Urinary bladder (tissue), 4 donors: ENCODE data around the gene FOXP4. TPM values are rescaled to one million over a fixed set of nuclear protein-coding genes. Genes with fewer than 3 reads are reported as not detected.

Source experiments
- DNase-seq: peaks from one replicate; pipeline ENCODE4 v3.0.0-alpha.2; 2015; ENCODE audit errors: extremely low spot score
- H3K27ac ChIP-seq: one replicate; pipeline ENCODE4 v1.5.1; 2013; ENCODE audit warnings: low read depth, mild to moderate bottlenecking, moderate library complexity
- H3K36me3 ChIP-seq: one replicate; pipeline ENCODE4 v1.6.1; 2013; ENCODE audit warnings: mild to moderate bottlenecking, moderate library complexity; ENCODE audit not compliant: insufficient read depth
- H3K4me1 ChIP-seq: one replicate; pipeline ENCODE4 v1.6.1; 2013; ENCODE audit warnings: mild to moderate bottlenecking, moderate library complexity; ENCODE audit not compliant: insufficient read depth
- H3K4me3 ChIP-seq: one replicate; pipeline ENCODE4 v1.5.1; 2013; ENCODE audit warnings: low read depth, low read length
- WGBS: extraction: QIAGEN DNeasy Blood & Tissue Kit; methylation state at CpG from one replicate; pipeline ENCODE4 v1.1.7; 2013; 5-methylcytosine and 5-hydroxymethylcytosine counted together
- polyA plus RNA-seq: library from polyadenylated mRNA; stranded (reverse); fragments of 200-250 nt; gene quantifications from one replicate; pipeline ENCODE4 v1.2.3, GENCODE V29; 2013
- total RNA-seq: library from RNA; depleted of rRNA; stranded (reverse); fragments of >200 nt; gene quantifications from one replicate; pipeline ENCODE4 v1.2.3, GENCODE V29; 2014
- donor health status: healthy with polysubstance abuse.
- donor health status: healthy.

Gene FOXP4
- total and polyA plus RNA-seq, 2 donors = 1.6 to 18.0 TPM

- H3K36me3 ChIP-seq = no peaks in the 10 kb centered on the region
- DNase-seq = no peak
- WGBS = 39% methylated on average over 3 of the region's 3 CpGs
- no peaks in the 10 kb centered on the region for H3K4me1 ChIP-seq
- H3K4me3 ChIP-seq = no peak overlapping the region
- H3K27ac ChIP-seq = no peak overlapping the region
Observed at GRCh38 chr6:41622206-41622988, 76.2 kb downstream of the FOXP4 start.

DNA sequence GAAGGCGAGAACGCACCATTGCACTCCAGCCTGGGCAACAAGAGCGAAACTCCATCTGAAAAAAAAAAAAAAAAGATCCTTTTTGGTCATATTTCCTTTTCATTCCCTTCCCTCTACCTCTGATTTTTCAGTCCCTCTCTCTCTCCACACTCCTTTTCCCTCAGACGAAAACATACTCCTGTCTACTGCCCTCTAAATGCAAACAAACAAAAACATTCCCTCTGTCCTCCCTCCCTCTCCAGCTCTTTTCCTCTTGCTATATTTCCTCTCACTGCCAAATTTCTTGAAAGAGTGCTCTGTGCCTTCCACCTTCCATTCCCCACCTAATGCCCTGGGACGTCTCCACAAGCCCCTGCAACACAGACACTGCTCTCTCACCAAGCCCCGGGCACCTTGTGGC is 77.1 kb downstream of the FOXP4 start:
- WGBS = 88% methylated on average over 6 of the region's 6 CpGs
- no peaks in the 10 kb centered on the region for H3K4me1 ChIP-seq

GRCh38 chr6:41624621-41625380 is 78.6 kb downstream of the FOXP4 start:
- no peak overlapping the region for H3K27ac ChIP-seq
- no peak for DNase-seq
- WGBS = 79% methylated on average over 18 of the region's 18 CpGs
- H3K4me3 ChIP-seq = no peak overlapping the region
- no peaks in the 10 kb centered on the region for H3K36me3 ChIP-seq
- H3K4me1 ChIP-seq = no peaks in the 10 kb centered on the region

More for the DNA sequence above, 77.1 kb downstream of the FOXP4 start:
- Histone ChIP-seq H3K27ac (no peak overlapping the region), H3K36me3 (no peaks in the 10 kb centered on the region), H3K4me3 (no peak overlapping the region)
- DNase-seq = no peak

DNA sequence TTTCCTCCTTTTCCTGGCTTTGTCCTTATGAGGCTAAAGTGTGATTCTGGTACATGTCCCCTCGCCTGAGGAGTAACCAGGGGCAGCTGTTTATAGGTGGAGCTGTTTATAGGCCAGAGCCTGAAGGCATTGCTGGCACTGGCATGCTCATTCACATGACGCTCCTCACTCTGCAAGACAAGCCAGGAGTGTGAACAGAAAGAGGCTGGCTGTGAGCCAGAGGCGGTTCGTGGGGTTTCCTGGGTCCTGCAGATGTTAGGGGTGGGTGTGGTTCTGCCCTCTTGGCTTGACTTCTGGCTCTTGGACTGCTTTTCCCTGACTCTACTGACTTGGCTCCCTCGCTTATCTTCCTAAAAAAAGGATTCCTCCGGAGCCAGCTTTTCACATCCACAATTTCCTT is 79.3 kb downstream of the FOXP4 start:
- Histone ChIP-seq H3K36me3 (no peaks in the 10 kb centered on the region), H3K27ac (no peak overlapping the region), H3K4me3 (no peak overlapping the region), H3K4me1 (no peaks in the 10 kb centered on the region)
- no peak for DNase-seq
- WGBS = 27% methylated on average over 6 of the region's 6 CpGs

- Histone ChIP-seq H3K27ac (no peak overlapping the region), H3K36me3 (no peaks in the 10 kb centered on the region), H3K4me1 (no peaks in the 10 kb centered on the region), H3K4me3 (no peak overlapping the region)
- no peak for DNase-seq
- 94% methylated on average over 4 of the region's 4 CpGs for WGBS
Observed at GRCh38 chr6:41626022-41626421, 79.8 kb downstream of the FOXP4 start.

DNA sequence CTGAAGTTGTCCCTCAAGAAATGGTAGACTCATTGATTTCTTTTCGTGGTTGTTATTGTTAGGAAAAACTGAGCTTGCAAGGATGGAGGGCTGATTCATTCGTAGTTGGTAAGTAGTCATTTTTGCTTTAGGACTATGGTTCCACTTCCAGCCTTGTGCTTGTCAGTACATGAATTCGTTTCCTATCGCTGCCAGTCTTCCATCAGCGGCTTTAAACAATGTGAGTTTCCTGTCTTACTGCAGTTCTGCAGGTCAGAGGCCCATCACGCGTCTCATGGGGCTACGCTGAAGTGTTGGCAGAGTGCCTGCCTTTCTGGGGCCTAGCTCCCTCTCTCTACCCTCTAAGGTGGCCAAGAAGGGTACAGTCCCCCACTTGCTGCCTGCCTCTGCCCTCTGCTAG is 80.7 kb downstream of the FOXP4 start:
- H3K4me1 ChIP-seq = no peaks in the 10 kb centered on the region
- H3K4me3 ChIP-seq = no peak overlapping the region
- H3K27ac ChIP-seq = no peak overlapping the region
- WGBS = 63% methylated on average over 8 of the region's 8 CpGs
- no peaks in the 10 kb centered on the region for H3K36me3 ChIP-seq
- DNase-seq = no peak

GRCh38 chr6:41629128-41629527 is 82.9 kb downstream of the FOXP4 start:
- H3K36me3 ChIP-seq = no peaks in the 10 kb centered on the region
- WGBS = 99% methylated on average over 2 of the region's 2 CpGs
- H3K27ac ChIP-seq = no peak overlapping the region
- DNase-seq = no peak
- H3K4me3 ChIP-seq = no peak overlapping the region
- H3K4me1 ChIP-seq = no peaks in the 10 kb centered on the region

GRCh38 chr6:41630069-41630468 is 83.9 kb downstream of the FOXP4 start:
- 87% methylated on average over 6 of the region's 6 CpGs for WGBS
- no peak for DNase-seq
- no peak overlapping the region for H3K27ac ChIP-seq
- no peak overlapping the region for H3K4me3 ChIP-seq
- H3K4me1 ChIP-seq = no peaks in the 10 kb centered on the region
- H3K36me3 ChIP-seq = no peaks in the 10 kb centered on the region

- 89% methylated on average over 8 of the region's 8 CpGs for WGBS
- H3K4me3 ChIP-seq = no peak overlapping the region
- H3K36me3 ChIP-seq = no peaks in the 10 kb centered on the region
- no peak for DNase-seq
- no peaks in the 10 kb centered on the region for H3K4me1 ChIP-seq
- no peak overlapping the region for H3K27ac ChIP-seq
Observed at GRCh38 chr6:41630946-41631345, 84.8 kb downstream of the FOXP4 start.

GRCh38 chr6:41633056-41633634 is 87.0 kb downstream of the FOXP4 start:
- 71% methylated on average over 2 of the region's 2 CpGs for WGBS

GRCh38 chr6:41634657-41635056 is 88.5 kb downstream of the FOXP4 start:
- no peak overlapping the region for H3K4me3 ChIP-seq
- 28% methylated on average over 4 of the region's 4 CpGs for WGBS
- no peak for DNase-seq
- H3K4me1 ChIP-seq = no peaks in the 10 kb centered on the region
- no peaks in the 10 kb centered on the region for H3K36me3 ChIP-seq
- H3K27ac ChIP-seq = no peak overlapping the region

More at GRCh38 chr6:41633056-41633634, 87.0 kb downstream of the FOXP4 start:
- H3K27ac ChIP-seq = no peak overlapping the region
- DNase-seq = no peak
- no peaks in the 10 kb centered on the region for H3K4me1 ChIP-seq
- no peak overlapping the region for H3K4me3 ChIP-seq
- no peaks in the 10 kb centered on the region for H3K36me3 ChIP-seq

- no peak for DNase-seq
- Histone ChIP-seq H3K4me1 (no peaks in the 10 kb centered on the region), H3K36me3 (no peaks in the 10 kb centered on the region), H3K4me3 (no peak overlapping the region), H3K27ac (no peak overlapping the region)
- WGBS = 89% methylated on average over 6 of the region's 6 CpGs
Observed at GRCh38 chr6:41635365-41635764, 89.2 kb downstream of the FOXP4 start.

GRCh38 chr6:41636833-41637193 is 90.6 kb downstream of the FOXP4 start:
- DNase-seq = no peak
- H3K36me3 ChIP-seq = no peaks in the 10 kb centered on the region
- H3K4me3 ChIP-seq = peak overlapping the region; percentile 35
- H3K4me1 ChIP-seq = no peaks in the 10 kb centered on the region
- H3K27ac ChIP-seq = peak overlapping the region; percentile 57
- WGBS = 24% methylated on average over 31 of the region's 31 CpGs
